GM12878 (cell line): Measurements from ENCODE around the gene AGBL4.

Experiments
- BHLHE40 ChIP-seq, 2 experiments: fragments of 450-650 bp in 1 of 2; IDR thresholded peaks; 2 replicates each; pipeline ENCODE4 v1.6.1; 2011 to 2017; ENCODE audit warnings: low read depth in 2 of 2, borderline replicate concordance in 1 of 2, improper control_type of control experiment in 1 of 2, low read length in 1 of 2, mild to moderate bottlenecking in 1 of 2
- MXI1 ChIP-seq: fragments of 150-350 bp; IDR thresholded peaks from 2 replicates; pipeline ENCODE4 v1.6.1; 2011; ENCODE audit warnings: low read depth, mild to moderate bottlenecking, inconsistent platforms, low read length, improper control_type of control experiment
- TARDBP ChIP-seq: IDR thresholded peaks from 2 replicates; pipeline ENCODE4 v1.6.1; 2016; ENCODE audit warnings: borderline replicate concordance
- TF ChIP-seq, protein P1 (sequence below), 3 experiments: IDR thresholded peaks in 2 of 3; conservative IDR thresholded peaks in 1 of 3; 2 replicates each; pipeline ENCODE4 v1.5.1; 2011; ENCODE audit warnings: low read depth in 3 of 3, low read length in 3 of 3, mild to moderate bottlenecking in 3 of 3, control low read depth in 2 of 3, moderate library complexity in 2 of 3, inconsistent platforms in 1 of 3, mixed read lengths in 1 of 3; ENCODE audit not compliant: control insufficient read depth in 2 of 3, insufficient read depth in 1 of 3; ENCODE audit errors: extremely low read depth in 1 of 3

- TF ChIP-seq, protein P1, sequence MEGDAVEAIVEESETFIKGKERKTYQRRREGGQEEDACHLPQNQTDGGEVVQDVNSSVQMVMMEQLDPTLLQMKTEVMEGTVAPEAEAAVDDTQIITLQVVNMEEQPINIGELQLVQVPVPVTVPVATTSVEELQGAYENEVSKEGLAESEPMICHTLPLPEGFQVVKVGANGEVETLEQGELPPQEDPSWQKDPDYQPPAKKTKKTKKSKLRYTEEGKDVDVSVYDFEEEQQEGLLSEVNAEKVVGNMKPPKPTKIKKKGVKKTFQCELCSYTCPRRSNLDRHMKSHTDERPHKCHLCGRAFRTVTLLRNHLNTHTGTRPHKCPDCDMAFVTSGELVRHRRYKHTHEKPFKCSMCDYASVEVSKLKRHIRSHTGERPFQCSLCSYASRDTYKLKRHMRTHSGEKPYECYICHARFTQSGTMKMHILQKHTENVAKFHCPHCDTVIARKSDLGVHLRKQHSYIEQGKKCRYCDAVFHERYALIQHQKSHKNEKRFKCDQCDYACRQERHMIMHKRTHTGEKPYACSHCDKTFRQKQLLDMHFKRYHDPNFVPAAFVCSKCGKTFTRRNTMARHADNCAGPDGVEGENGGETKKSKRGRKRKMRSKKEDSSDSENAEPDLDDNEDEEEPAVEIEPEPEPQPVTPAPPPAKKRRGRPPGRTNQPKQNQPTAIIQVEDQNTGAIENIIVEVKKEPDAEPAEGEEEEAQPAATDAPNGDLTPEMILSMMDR (IDR thresholded peaks at IDR 0.05 in 2 of 3, conservative IDR thresholded peaks at IDR 0.05 in 1 of 3; ENCODE audit: control insufficient read depth in 2 of 3, extremely low read depth in 1 of 3, insufficient read depth in 1 of 3, low read depth in 3 of 3, low read length in 3 of 3), result no peak
- TF ChIP-seq MXI1 (no peak), TARDBP (no peak), BHLHE40 (IDR thresholded peaks at IDR 0.05; ENCODE audit: borderline replicate concordance in 1 of 2, low read depth in 2 of 2, low read length in 1 of 2) (no peak)
Measured at GRCh38 chr1:48761411-48761810, 1262.3 kb downstream of the AGBL4 start.
